Transverse colon (tissue), 3 donors: ENCODE results near the gene SLC18B1.

ENCODE experiments used
- CTCF ChIP-seq, 5 experiments: fragments of 200-600 bp in 3 of 5; fragments of 450-650 bp in 2 of 5; sonication (generic) in 3 of 5; IDR thresholded peaks; 1 replicate in 2 of 5; 2 replicates in 3 of 5; pipeline ENCODE4 v1.5.1; 2016 to 2017; ENCODE audit warnings: antibody characterized with exemption in 5 of 5, inconsistent platforms in 3 of 5, mild to moderate bottlenecking in 2 of 5, moderate library complexity in 1 of 5
- EP300 ChIP-seq: sonication (generic); formaldehyde crosslinking; IDR thresholded peaks from one replicate; pipeline ENCODE4 v1.6.1; 2017; ENCODE audit warnings: antibody characterized with exemption, low read depth

GRCh38 chr6:132730560-132730959 is 67.9 kb downstream of the SLC18B1 start:
- TF ChIP-seq CTCF (IDR thresholded peaks at IDR 0.05): no peak
- no peak for TF ChIP-seq EP300
